Testis (tissue), 2 donors: ENCODE measurements around the gene PSTPIP2.

Experiments
- CTCF ChIP-seq, 3 experiments: fragments of 450-650 bp in 2 of 3; fragments of 200-600 bp in 1 of 3; sonication (generic) in 1 of 3; IDR thresholded peaks; one replicate each; pipeline ENCODE4 v1.5.1; 2016 to 2019; ENCODE audit warnings: antibody characterized with exemption in 3 of 3, mild to moderate bottlenecking in 2 of 3, moderate library complexity in 1 of 3
- POLR2A ChIP-seq: fragments of 450-650 bp; IDR thresholded peaks from one replicate; pipeline ENCODE4 v1.6.1; 2017; ENCODE audit warnings: antibody characterized with exemption, mild to moderate bottlenecking, moderate library complexity

- TF ChIP-seq CTCF (IDR thresholded peaks at IDR 0.05) (no peak), POLR2A (no peak)
Observed at GRCh38 chr18:45991788-45992187, 80.3 kb downstream of the PSTPIP2 start.
